Nephron progenitor cell (in vitro differentiated cells): ENCODE measurements around the gene PSMA5.

Experiments used
- DNase-seq: peaks from one replicate; pipeline ENCODE4 v3.0.0; 2021
- H3K27ac Mint-ChIP-seq: 2 replicates; pipeline ENCODE4 v1.8.0; 2021; ENCODE audit warnings: mild to moderate bottlenecking, moderate library complexity, mixed read lengths
- H3K27me3 Mint-ChIP-seq: 2 replicates; pipeline ENCODE4 v1.8.0; 2021; ENCODE audit warnings: mild to moderate bottlenecking, low read depth, mixed read lengths; ENCODE audit not compliant: poor library complexity
- H3K36me3 Mint-ChIP-seq: 2 replicates; pipeline ENCODE4 v1.8.0; 2021; ENCODE audit warnings: low read depth, mixed read lengths
- H3K4me1 Mint-ChIP-seq: 2 replicates; pipeline ENCODE4 v1.8.0; 2021; ENCODE audit warnings: mixed read lengths
- H3K4me3 Mint-ChIP-seq: 2 replicates; pipeline ENCODE4 v1.8.0; 2021; ENCODE audit warnings: mild to moderate bottlenecking, moderate library complexity, mixed read lengths
- H3K9me3 Mint-ChIP-seq: 2 replicates; pipeline ENCODE4 v1.8.0; 2021; ENCODE audit warnings: mild to moderate bottlenecking, moderate library complexity, mixed read lengths
- CTCF ChIP-seq: fragments of 200-600 bp; sonication (generic); IDR thresholded peaks from 2 replicates; pipeline ENCODE4 v1.5.0; 2021; ENCODE audit warnings: antibody characterized with exemption

The PSMA5 gene

DNA sequence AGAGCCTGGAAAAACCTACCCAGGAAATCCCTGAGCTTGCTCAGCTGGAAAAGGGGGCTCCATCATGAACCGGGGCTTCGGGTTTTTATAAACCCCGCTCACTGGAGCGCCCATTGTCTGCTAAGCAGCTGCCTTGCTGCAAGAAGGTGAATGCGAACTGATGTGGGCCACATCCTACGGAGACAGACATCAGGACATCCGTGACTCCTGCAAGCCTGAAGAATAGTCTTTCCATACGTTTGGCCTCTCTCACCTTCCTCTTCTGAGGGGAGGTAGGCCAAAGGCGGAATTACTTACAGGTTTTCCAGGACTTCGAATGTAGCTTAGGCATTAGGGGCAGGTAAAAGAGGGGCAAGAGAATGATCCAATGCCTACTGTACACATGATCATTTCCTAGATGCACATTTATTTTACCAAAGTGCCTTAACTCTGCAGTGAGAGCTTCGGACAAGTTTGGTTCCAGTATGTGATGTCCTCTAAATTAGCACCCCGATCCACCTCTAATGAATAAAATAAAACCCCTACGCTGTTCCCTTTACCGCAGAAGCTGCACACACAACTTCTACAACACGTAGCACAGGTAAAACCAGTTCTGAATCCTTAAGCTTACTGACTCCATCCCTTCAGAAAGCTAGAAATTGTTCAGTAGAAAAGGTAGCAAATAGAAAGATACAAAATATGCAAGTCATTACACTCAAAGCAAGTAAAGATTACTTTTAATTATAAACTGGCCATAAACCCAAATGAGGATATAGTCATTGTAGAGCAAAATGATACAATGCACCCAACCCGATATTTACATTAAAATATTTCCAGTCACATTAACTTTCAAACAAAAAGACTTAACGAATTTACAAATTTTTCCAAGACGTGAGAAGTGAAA, 27.7 kb downstream of the PSMA5 start:
- Mint-ChIP-seq H3K9me3 (no peaks in the 10 kb centered on the region), H3K36me3 (peaks cover under 1% of the 10 kb centered on the region), H3K4me3 (peak overlapping the region; percentile 84), H3K4me1 (peaks cover 47% of the 10 kb centered on the region), H3K27ac (no peak overlapping the region), H3K27me3 (peaks cover 25% of the 10 kb centered on the region)
- no peak for DNase-seq
- no peak for TF ChIP-seq CTCF

DNA sequence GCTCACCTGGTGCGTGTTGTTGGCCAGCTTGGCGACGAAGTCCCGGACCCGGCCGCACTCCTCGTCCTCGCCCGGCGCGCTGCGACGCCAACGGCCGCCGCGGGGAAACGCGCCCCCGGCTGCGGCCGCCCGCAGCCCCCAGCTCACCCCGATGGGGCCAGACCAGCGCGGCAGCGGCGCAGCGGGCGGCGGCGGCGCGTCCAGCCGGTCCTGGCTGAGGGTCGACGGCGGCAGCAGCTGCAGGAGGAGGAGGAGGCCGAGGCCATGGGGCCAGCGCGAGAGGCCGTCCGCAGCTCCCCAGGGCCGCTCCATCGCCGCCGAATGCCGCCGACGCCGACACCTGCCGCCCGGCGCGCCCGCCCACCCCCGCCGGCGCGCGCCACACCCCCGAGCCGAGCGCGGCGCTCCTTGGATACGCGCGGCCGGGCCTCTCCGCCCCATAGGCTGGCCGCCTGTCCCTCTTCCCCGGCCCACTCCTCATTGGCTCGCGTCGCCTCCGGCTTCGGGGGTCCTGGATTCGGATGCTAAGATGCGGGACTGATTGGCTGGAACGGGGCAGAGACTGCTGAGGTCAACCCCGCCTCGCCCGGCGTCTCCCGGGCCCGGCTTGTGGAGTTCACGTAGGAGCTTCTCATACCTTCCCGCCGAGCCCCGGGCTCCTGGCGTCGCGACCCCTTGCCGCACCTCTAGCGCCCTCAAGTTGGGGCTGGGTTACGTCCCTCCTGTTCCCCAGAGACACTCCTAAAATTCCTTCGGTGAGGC, 28.5 kb downstream of the PSMA5 start, which contains the start of gene SORT1:
SORT1 (minus strand) TSS at position 338 of the 762 bp plus-strand sequence; CDS start at position 312, 26 bp downstream.
- H3K36me3 Mint-ChIP-seq, result no peaks in the 10 kb centered on the region
- peaks cover 25% of the 10 kb centered on the region for H3K27me3 Mint-ChIP-seq
- peak within 1 kb of the TSS; percentile 96 for H3K4me3 Mint-ChIP-seq
- TF ChIP-seq CTCF, result no peak
- peaks cover 55% of the 10 kb centered on the region for H3K4me1 Mint-ChIP-seq
- H3K9me3 Mint-ChIP-seq, result no peaks in the 10 kb centered on the region
- DNase-seq, result peak; percentile 90
- H3K27ac Mint-ChIP-seq, result no peak within 1 kb of the TSS

DNA sequence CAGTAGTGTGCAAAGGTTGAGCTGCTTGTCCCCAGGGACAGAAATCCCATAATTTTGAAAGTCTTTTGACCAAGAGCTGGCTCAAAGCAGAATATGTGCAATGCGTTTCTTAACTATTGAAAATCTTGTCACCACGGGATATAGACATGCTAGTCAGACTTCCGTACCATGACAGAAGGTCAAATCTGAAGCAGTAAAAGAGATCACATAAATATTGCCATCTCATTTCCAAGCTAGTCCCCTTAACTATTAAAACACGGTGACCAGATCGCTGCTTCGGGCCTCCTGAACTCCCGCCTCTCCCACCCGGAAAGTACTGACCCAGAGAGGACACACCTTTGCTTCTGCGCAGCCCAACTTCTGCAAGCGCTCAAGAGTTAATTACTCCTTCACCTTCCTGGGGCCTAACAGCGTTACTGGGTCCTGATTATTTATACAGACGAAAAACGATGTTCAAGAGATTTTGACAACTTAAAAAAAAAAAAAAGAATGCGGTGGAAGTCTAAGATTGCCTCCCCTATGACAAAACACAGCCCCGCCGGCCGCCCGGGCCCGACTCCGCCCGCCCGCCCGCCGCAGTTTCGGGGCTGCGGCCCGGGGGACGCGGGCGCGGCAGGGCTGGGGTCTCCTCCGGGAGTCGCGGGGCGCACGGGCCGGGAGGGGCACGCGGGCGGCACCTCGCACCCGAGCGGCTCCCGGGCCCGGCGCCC, 29.2 kb downstream of the PSMA5 start:
- TF ChIP-seq CTCF, result no peak
- no peaks in the 10 kb centered on the region for H3K9me3 Mint-ChIP-seq
- no peak for DNase-seq
- peak overlapping the region; percentile 96 for H3K4me3 Mint-ChIP-seq
- H3K36me3 Mint-ChIP-seq, result no peaks in the 10 kb centered on the region
- H3K27ac Mint-ChIP-seq, result no peak overlapping the region
- peaks cover 25% of the 10 kb centered on the region for H3K27me3 Mint-ChIP-seq
- H3K4me1 Mint-ChIP-seq, result peaks cover 63% of the 10 kb centered on the region

DNA sequence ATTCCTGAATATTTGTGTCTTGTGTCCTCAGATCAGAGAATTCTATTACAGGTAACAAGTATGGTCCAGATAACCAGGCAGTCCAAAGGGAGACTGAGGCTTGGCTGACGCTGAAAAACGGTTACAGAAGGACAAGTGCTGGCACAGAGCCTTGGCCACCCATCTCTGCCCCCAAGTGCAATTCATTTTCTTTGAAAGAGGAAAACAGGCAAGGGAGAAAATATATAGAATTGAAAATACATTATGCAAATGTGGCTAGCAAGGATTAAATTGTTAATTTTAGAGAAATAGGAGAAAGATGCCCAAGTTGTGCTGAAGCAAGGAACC, 29.8 kb downstream of the PSMA5 start:
- Mint-ChIP-seq H3K36me3 (no peaks in the 10 kb centered on the region), H3K4me1 (peaks cover 68% of the 10 kb centered on the region)

More for the DNA sequence above, 29.8 kb downstream of the PSMA5 start:
- peak overlapping the region; percentile 96 for H3K4me3 Mint-ChIP-seq
- no peak overlapping the region for H3K27ac Mint-ChIP-seq
- no peak for DNase-seq
- TF ChIP-seq CTCF, result no peak
- peaks cover 25% of the 10 kb centered on the region for H3K27me3 Mint-ChIP-seq
- no peaks in the 10 kb centered on the region for H3K9me3 Mint-ChIP-seq
